Adipose tissue (tissue), 3 donors: ENCODE results near the gene CD19. TPM values are rescaled to one million over a fixed set of nuclear protein-coding genes. Genes with fewer than 3 reads are reported as not detected.
A peak's percentile ranks its signal among the peaks of the same experiment; 100 is the strongest.
"Not testable (repeated sequence)": the region's sequence is repeated elsewhere in the genome, so short reads cannot be mapped to it uniquely, and the experiment has no call there.

Experiments used
- H3K27ac ChIP-seq: one replicate; pipeline ENCODE4 v1.5.1; 2013; ENCODE audit warnings: low read depth, low read length
- WGBS, 3 donors: extraction: QIAGEN DNeasy Blood & Tissue Kit; methylation state at CpG; one replicate each; pipeline ENCODE4 v1.1.7; 2013; 5-methylcytosine and 5-hydroxymethylcytosine counted together
- polyA plus RNA-seq, 3 donors: library from polyadenylated mRNA; stranded (reverse); fragments of 200-250 nt; gene quantifications; one replicate each; pipeline ENCODE4 v1.2.3, GENCODE V29; 2013
- donor health status: healthy with polysubstance abuse.
- donor health status: Bipolar disorder and iron deficiency.
- donor health status: healthy.

CD19 gene
- polyA plus RNA-seq, 3 donors, result 0.52 to 0.79 TPM; not detected in 1

- 47 to 67% (median 60%) methylated on average over 3 of the region's 3 CpGs for WGBS, 3 donors
Measured at GRCh38 chr16:28930652-28931051, 1.1 kb upstream of the CD19 start.

GRCh38 chr16:28932339-28933141 is 769 bp downstream of the CD19 start:
- no peak overlapping the region for H3K27ac ChIP-seq
- WGBS, 3 donors, result 79 to 89% (median 81%) methylated on average over 16 to 20 of the region's 20 CpGs

More at GRCh38 chr16:28930652-28931051, 1.1 kb upstream of the CD19 start:
- no peak overlapping the region for H3K27ac ChIP-seq

GRCh38 chr16:28933171-28933570 is 1.4 kb downstream of the CD19 start:
- WGBS, 3 donors, result 67 to 81% (median 80%) methylated on average over 8 of the region's 8 CpGs
- no peak overlapping the region for H3K27ac ChIP-seq

- no peak overlapping the region for H3K27ac ChIP-seq
- 95 to 100% (median 96%) methylated on average over 2 to 4 of the region's 4 CpGs for WGBS, 3 donors
Measured at GRCh38 chr16:28935346-28935745, 3.6 kb downstream of the CD19 start.

GRCh38 chr16:28935924-28936783 is 4.4 kb downstream of the CD19 start:
- H3K27ac ChIP-seq, result no peak overlapping the region
- WGBS, 3 donors, result 25 to 30% (median 30%) methylated on average over 35 to 36 of the region's 36 CpGs

GRCh38 chr16:28936784-28937155 is 5.0 kb downstream of the CD19 start:
- 60 to 73% (median 73%) methylated on average over 22 to 26 of the region's 26 CpGs for WGBS, 3 donors

GRCh38 chr16:28937222-28937876 is 5.6 kb downstream of the CD19 start:
- H3K27ac ChIP-seq, result no peak overlapping the region
- WGBS, 3 donors, result 74 to 81% (median 80%) methylated on average over 13 to 14 of the region's 14 CpGs

More at GRCh38 chr16:28936784-28937155, 5.0 kb downstream of the CD19 start:
- no peak overlapping the region for H3K27ac ChIP-seq

- H3K27ac ChIP-seq, result no peak overlapping the region
- WGBS, 3 donors, result 70 to 90% (median 73%) methylated on average over 7 of the region's 7 CpGs
Measured at GRCh38 chr16:28938721-28939120, 7.0 kb downstream of the CD19 start.

GRCh38 chr16:28939825-28940224 is 8.1 kb downstream of the CD19 start:
- 87 to 93% (median 92%) methylated on average over 7 of the region's 7 CpGs for WGBS, 3 donors
- H3K27ac ChIP-seq, result not testable (repeated sequence)

GRCh38 chr16:28943281-28943680 is 11.5 kb downstream of the CD19 start:
- no peak overlapping the region for H3K27ac ChIP-seq

GRCh38 chr16:28946681-28947080 is 14.9 kb downstream of the CD19 start:
- H3K27ac ChIP-seq, result no peak overlapping the region
- WGBS, 3 donors, result 62 to 77% (median 75%) methylated on average over 4 of the region's 4 CpGs

GRCh38 chr16:28950648-28951409 is 19.1 kb downstream of the CD19 start, which contains the start of gene NFATC2IP:
TSS of gene NFATC2IP (plus strand) at chr16:28950937. CDS start at chr16:28951012, 75 bp downstream.
- 0 to 1% (median 0%) methylated on average over 63 to 79 of the region's 79 CpGs for WGBS, 3 donors
- H3K27ac ChIP-seq, result peak within 1 kb of the TSS; percentile 55

- WGBS, 3 donors, result 2 to 3% (median 3%) methylated on average over 17 of the region's 17 CpGs
- no peak overlapping the region for H3K27ac ChIP-seq
Measured at GRCh38 chr16:28951410-28951943, 19.7 kb downstream of the CD19 start.

- H3K27ac ChIP-seq, result no peak overlapping the region
- 87 to 95% (median 89%) methylated on average over 9 of the region's 9 CpGs for WGBS, 3 donors
Measured at GRCh38 chr16:28958216-28958615, 26.4 kb downstream of the CD19 start.

- 86 to 93% (median 87%) methylated on average over 6 of the region's 6 CpGs for WGBS, 3 donors
- no peak overlapping the region for H3K27ac ChIP-seq
Measured at GRCh38 chr16:28958836-28959235, 27.1 kb downstream of the CD19 start.

GRCh38 chr16:28964072-28964471 is 32.3 kb downstream of the CD19 start:
- H3K27ac ChIP-seq, result no peak overlapping the region
- 80 to 89% (median 89%) methylated on average over 3 of the region's 3 CpGs for WGBS, 3 donors

GRCh38 chr16:28964496-28964895 is 32.7 kb downstream of the CD19 start:
- no peak overlapping the region for H3K27ac ChIP-seq
- 82 to 90% (median 86%) methylated on average over 2 of the region's 2 CpGs for WGBS, 3 donors

GRCh38 chr16:28967156-28967555 is 35.4 kb downstream of the CD19 start:
- H3K27ac ChIP-seq, result no peak overlapping the region
- 91 to 93% (median 92%) methylated on average over 4 of the region's 4 CpGs for WGBS, 3 donors
